Activated naive CD8-positive, alpha-beta T cell treated with anti-CD3 and anti-CD28 coated beads, Interleukin-2, amount 50 U/mL, for 24 hours (primary cell): Measurements from ENCODE around the gene MKLN1.
"Not testable (repeated sequence)": the region's sequence is repeated elsewhere in the genome, so short reads cannot be mapped to it uniquely, and the experiment has no call there.

Experiments used
- ATAC-seq: fragments of 150-1000 bp; cut with Tn5 transposase; one replicate; pipeline ENCODE4 v1.10.0; 2021
- DNase-seq: peaks from one replicate; pipeline ENCODE4 v3.0.0; 2021
- H3K27ac Mint-ChIP-seq: one replicate; pipeline ENCODE4 v1.8.0; 2021; ENCODE audit warnings: mild to moderate bottlenecking, mixed read lengths
- H3K27me3 Mint-ChIP-seq: one replicate; pipeline ENCODE4 v1.8.0; 2021; ENCODE audit warnings: mixed read lengths
- H3K36me3 Mint-ChIP-seq: one replicate; pipeline ENCODE4 v1.8.0; 2021; ENCODE audit warnings: low read depth, mixed read lengths
- H3K4me1 Mint-ChIP-seq: one replicate; pipeline ENCODE4 v1.8.0; 2021; ENCODE audit warnings: mixed read lengths
- H3K4me3 Mint-ChIP-seq: one replicate; pipeline ENCODE4 v1.8.0; 2021; ENCODE audit warnings: mild to moderate bottlenecking, moderate library complexity, mixed read lengths
- H3K9me3 Mint-ChIP-seq: one replicate; pipeline ENCODE4 v1.8.0; 2021; ENCODE audit warnings: mixed read lengths

The MKLN1 gene

DNA sequence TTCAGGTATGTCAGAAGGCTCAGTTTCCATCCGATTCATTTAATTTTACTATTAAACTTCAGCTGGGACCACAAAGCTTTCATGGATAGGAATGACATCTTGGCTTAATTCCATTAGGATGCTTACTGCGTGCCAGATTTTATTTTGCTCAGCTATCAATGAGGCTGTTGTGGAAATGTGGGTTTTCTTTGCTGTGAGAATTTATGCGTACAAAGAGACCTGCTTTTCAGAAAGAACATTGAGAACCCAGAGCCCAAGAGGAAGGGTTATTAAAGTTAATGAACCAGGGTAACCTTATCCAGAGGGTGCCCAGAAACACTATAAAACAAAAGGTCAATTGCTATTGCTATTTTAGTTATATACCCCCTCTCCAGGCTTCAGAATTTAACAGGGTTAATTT, 98.3 kb downstream of the MKLN1 start:
- H3K9me3 Mint-ChIP-seq: no peaks in the 10 kb centered on the region
- ATAC-seq (no peak), DNase-seq (no peak)
- H3K36me3 Mint-ChIP-seq: peaks cover 10% of the 10 kb centered on the region
- H3K4me3 Mint-ChIP-seq: no peak overlapping the region
- H3K27ac Mint-ChIP-seq: no peak overlapping the region
- peaks cover 5% of the 10 kb centered on the region for H3K4me1 Mint-ChIP-seq
- no peaks in the 10 kb centered on the region for H3K27me3 Mint-ChIP-seq

GRCh38 chr7:131430826-131431225, 103.2 kb downstream of the MKLN1 start:
- H3K27me3 Mint-ChIP-seq, H3K9me3 Mint-ChIP-seq, ATAC-seq, H3K4me1 Mint-ChIP-seq, H3K4me3 Mint-ChIP-seq, H3K27ac Mint-ChIP-seq, DNase-seq: not testable (repeated sequence)
- peaks cover 18% of the 10 kb centered on the region for H3K36me3 Mint-ChIP-seq

DNA sequence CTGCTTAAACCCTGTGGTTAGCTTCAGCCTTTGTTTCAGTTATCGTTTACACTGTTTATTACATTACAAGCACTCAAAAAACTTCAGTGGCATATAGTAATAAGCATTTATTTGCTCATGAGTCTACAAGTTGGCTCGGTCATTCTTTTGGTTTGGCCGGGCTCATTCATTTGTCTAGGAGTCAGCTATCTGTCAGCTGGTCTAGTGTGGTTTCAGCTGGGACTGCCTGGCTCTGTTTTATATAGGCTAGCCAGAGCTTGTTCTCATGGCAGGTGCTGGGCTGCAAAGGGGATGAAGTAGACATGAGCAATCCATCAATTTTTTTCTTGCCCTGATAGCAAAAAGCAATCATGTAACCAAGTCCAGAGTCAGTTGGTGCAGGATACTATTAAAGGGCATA, 103.6 kb downstream of the MKLN1 start:
- H3K4me1 Mint-ChIP-seq: peaks cover 3% of the 10 kb centered on the region
- peaks cover 18% of the 10 kb centered on the region for H3K36me3 Mint-ChIP-seq
- ATAC-seq (no peak), DNase-seq (no peak)
- H3K27ac Mint-ChIP-seq: no peak overlapping the region
- no peaks in the 10 kb centered on the region for H3K9me3 Mint-ChIP-seq
- H3K27me3 Mint-ChIP-seq: no peaks in the 10 kb centered on the region
- no peak overlapping the region for H3K4me3 Mint-ChIP-seq

DNA sequence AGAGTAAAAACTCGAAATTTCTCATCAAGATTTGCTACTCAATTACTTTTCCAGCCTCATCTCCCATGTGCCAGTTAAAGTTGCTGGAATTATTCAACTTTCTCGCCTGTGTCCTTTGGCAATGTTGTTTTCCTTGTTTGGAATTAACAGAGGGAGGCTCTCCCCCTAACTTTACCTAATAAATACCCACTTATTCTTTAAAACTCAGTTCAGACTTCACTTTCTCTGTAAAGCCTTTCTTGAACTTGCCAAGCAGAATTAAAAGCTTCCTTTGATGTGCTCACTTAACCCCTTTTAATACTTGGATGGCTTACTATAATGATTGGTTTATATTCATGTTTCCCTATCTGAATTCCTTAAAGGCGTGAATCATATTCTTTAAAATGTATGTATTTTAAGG, 104.1 kb downstream of the MKLN1 start:
- H3K4me1 Mint-ChIP-seq: peaks cover 3% of the 10 kb centered on the region
- ATAC-seq (no peak), DNase-seq (no peak)
- H3K9me3 Mint-ChIP-seq: no peaks in the 10 kb centered on the region
- no peak overlapping the region for H3K4me3 Mint-ChIP-seq
- peaks cover 18% of the 10 kb centered on the region for H3K36me3 Mint-ChIP-seq
- H3K27me3 Mint-ChIP-seq: no peaks in the 10 kb centered on the region
- no peak overlapping the region for H3K27ac Mint-ChIP-seq

GRCh38 chr7:131436384-131436783, 108.7 kb downstream of the MKLN1 start:
- Mint-ChIP-seq H3K36me3 (peaks cover 32% of the 10 kb centered on the region), H3K27ac (no peak overlapping the region), H3K27me3 (no peaks in the 10 kb centered on the region), H3K4me3 (no peak overlapping the region), H3K9me3 (no peaks in the 10 kb centered on the region), H3K4me1 (peaks cover 3% of the 10 kb centered on the region)
- no peak for ATAC-seq
- no peak for DNase-seq

DNA sequence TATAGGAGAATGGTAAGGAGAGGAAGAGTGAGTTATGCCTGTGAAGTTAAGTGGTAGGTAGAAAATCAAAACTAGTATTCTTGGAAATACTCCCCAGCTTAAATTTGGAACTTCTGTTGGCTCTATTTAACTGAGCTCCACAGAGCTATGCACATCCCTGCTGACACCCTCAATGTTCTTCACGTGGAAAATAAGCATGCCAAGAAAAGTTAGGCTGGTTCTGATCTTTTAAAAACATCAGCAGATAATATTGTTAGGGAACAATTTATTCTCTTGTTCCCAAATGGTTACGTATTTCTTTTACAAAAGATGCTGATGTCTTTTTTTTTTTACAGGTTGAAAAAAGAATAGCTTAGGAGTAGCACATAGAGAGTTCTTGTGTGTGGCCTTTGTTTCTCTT, 111.3 kb downstream of the MKLN1 start:
- ATAC-seq (no peak), DNase-seq (no peak)
- Mint-ChIP-seq H3K4me3 (no peak overlapping the region), H3K4me1 (peaks cover 3% of the 10 kb centered on the region), H3K27ac (no peak overlapping the region), H3K27me3 (no peaks in the 10 kb centered on the region), H3K36me3 (peaks cover 36% of the 10 kb centered on the region), H3K9me3 (no peaks in the 10 kb centered on the region)

DNA sequence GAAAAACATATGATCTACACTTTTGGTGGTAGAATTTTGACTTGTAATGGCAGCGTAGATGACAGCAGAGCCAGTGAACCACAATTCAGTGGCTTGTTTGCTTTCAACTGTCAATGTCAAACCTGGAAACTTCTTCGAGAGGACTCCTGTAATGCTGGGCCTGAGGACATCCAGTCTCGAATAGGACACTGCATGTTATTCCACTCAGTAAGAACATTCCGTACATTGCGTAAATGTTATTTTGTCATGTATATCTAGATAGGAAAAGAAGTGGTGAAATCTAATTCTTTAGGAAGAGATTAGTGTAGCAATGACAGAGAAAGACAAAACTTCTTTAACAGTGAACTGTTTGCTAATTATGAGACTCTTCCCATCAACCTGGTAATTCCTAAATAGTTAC, 115.8 kb downstream of the MKLN1 start:
- ATAC-seq: no peak
- no peaks in the 10 kb centered on the region for H3K9me3 Mint-ChIP-seq
- H3K36me3 Mint-ChIP-seq: peaks cover 25% of the 10 kb centered on the region
- H3K4me3 Mint-ChIP-seq: no peak overlapping the region
- H3K27ac Mint-ChIP-seq: no peak overlapping the region
- DNase-seq: no peak
- no peaks in the 10 kb centered on the region for H3K4me1 Mint-ChIP-seq
- no peaks in the 10 kb centered on the region for H3K27me3 Mint-ChIP-seq

- Mint-ChIP-seq H3K27ac (no peak overlapping the region), H3K4me1 (no peaks in the 10 kb centered on the region), H3K9me3 (no peaks in the 10 kb centered on the region), H3K27me3 (no peaks in the 10 kb centered on the region), H3K36me3 (peaks cover 20% of the 10 kb centered on the region), H3K4me3 (no peak overlapping the region)
- DNase-seq (no peak), ATAC-seq (no peak)
Observed at GRCh38 chr7:131444683-131445082, 117.0 kb downstream of the MKLN1 start.

DNA sequence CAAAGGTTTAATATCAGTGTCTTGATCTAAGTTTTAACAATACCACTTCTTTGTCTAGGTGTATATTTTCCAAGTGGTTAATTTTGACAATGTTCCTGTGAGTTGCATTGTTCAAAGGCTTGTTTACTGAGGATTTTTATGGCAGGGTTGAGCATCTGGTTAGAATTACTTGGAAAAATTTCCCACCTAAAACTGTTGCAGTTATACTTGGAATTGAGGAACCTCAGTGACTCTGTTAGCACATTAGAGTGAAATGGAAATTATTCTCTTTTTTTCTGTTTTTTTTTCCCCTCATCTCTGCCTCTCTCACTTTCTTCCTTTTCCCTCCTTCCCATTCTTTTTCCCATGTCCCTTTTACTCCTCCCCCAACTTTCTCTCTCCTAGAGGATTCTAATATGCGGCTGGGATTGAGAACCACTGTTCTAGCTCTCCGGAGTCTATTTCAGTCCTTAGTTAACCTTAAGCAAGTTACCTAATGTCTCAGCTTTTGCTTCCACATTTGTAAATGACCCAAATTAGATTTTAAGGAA, 121.8 kb downstream of the MKLN1 start:
- peaks cover 14% of the 10 kb centered on the region for H3K36me3 Mint-ChIP-seq
- no peak for ATAC-seq
- H3K9me3 Mint-ChIP-seq: no peaks in the 10 kb centered on the region
- no peaks in the 10 kb centered on the region for H3K27me3 Mint-ChIP-seq
- no peak overlapping the region for H3K27ac Mint-ChIP-seq
- H3K4me1 Mint-ChIP-seq: no peaks in the 10 kb centered on the region
- H3K4me3 Mint-ChIP-seq: no peak overlapping the region
- DNase-seq: no peak

DNA sequence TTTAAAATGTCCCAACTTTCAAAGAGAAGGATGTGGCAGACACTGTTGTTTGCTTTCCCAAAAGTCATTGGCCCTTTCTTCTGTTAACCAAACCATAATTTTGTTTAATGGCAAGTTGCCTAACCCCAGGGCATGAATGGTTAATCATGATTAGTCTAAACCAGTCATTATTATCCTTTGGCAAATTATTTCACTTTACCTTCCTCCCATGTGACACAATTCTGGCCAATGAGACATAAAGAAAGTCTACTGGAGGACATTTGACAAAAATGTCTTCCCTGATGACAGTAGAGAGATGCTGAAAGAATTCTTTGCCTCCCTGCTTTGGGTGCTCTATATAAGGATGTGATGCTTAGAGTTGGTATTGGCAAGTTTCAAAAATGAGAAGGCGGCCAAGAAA, 126.8 kb downstream of the MKLN1 start:
- Mint-ChIP-seq H3K27me3 (no peaks in the 10 kb centered on the region), H3K4me1 (no peaks in the 10 kb centered on the region), H3K9me3 (no peaks in the 10 kb centered on the region), H3K27ac (no peak overlapping the region), H3K4me3 (no peak overlapping the region), H3K36me3 (peaks cover 19% of the 10 kb centered on the region)
- DNase-seq: no peak
- ATAC-seq: no peak

- DNase-seq (no peak), ATAC-seq (no peak)
- Mint-ChIP-seq H3K27me3 (no peaks in the 10 kb centered on the region), H3K4me1 (no peaks in the 10 kb centered on the region), H3K9me3 (no peaks in the 10 kb centered on the region), H3K4me3 (no peak overlapping the region), H3K27ac (no peak overlapping the region), H3K36me3 (peaks cover 18% of the 10 kb centered on the region)
Observed at GRCh38 chr7:131455001-131455400, 127.3 kb downstream of the MKLN1 start.

GRCh38 chr7:131455546-131455945, 127.9 kb downstream of the MKLN1 start:
- no peaks in the 10 kb centered on the region for H3K4me1 Mint-ChIP-seq
- no peak overlapping the region for H3K27ac Mint-ChIP-seq
- DNase-seq: no peak
- H3K27me3 Mint-ChIP-seq: no peaks in the 10 kb centered on the region
- ATAC-seq: no peak
- peaks cover 20% of the 10 kb centered on the region for H3K36me3 Mint-ChIP-seq
- no peak overlapping the region for H3K4me3 Mint-ChIP-seq
- H3K9me3 Mint-ChIP-seq: no peaks in the 10 kb centered on the region

GRCh38 chr7:131456338-131456737, 128.7 kb downstream of the MKLN1 start:
- Mint-ChIP-seq H3K36me3 (peaks cover 23% of the 10 kb centered on the region), H3K27ac (no peak overlapping the region), H3K27me3 (no peaks in the 10 kb centered on the region), H3K9me3 (no peaks in the 10 kb centered on the region), H3K4me1 (no peaks in the 10 kb centered on the region), H3K4me3 (no peak overlapping the region)
- DNase-seq (no peak), ATAC-seq (no peak)

GRCh38 chr7:131459256-131459655, 131.6 kb downstream of the MKLN1 start:
- Mint-ChIP-seq H3K27ac (no peak overlapping the region), H3K27me3 (no peaks in the 10 kb centered on the region), H3K36me3 (peaks cover 26% of the 10 kb centered on the region), H3K4me1 (no peaks in the 10 kb centered on the region), H3K9me3 (no peaks in the 10 kb centered on the region), H3K4me3 (no peak overlapping the region)
- DNase-seq (no peak), ATAC-seq (no peak)

DNA sequence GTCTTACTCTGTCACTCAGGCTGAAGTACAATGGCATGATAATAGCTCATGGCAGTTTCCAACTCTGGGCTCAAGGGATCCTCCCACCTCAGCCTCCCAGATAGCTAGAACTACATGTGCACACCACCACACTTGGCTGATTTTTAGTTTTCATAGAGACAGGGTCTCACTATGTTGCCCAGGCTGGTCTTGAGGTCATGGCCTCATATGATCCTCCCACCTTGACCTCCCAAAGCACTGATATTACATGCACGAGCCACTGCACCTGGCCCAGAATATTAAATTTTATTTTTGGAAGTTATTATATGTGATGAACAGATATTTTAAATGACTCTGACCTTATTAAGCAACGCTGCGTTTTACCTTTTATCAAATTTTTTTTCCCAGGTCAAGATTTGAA, 134.4 kb downstream of the MKLN1 start:
- no peak for ATAC-seq
- no peak overlapping the region for H3K4me3 Mint-ChIP-seq
- no peak for DNase-seq
- no peaks in the 10 kb centered on the region for H3K4me1 Mint-ChIP-seq
- H3K27ac Mint-ChIP-seq: no peak overlapping the region
- H3K36me3 Mint-ChIP-seq: peaks cover 33% of the 10 kb centered on the region
- H3K27me3 Mint-ChIP-seq: no peaks in the 10 kb centered on the region
- no peaks in the 10 kb centered on the region for H3K9me3 Mint-ChIP-seq

DNA sequence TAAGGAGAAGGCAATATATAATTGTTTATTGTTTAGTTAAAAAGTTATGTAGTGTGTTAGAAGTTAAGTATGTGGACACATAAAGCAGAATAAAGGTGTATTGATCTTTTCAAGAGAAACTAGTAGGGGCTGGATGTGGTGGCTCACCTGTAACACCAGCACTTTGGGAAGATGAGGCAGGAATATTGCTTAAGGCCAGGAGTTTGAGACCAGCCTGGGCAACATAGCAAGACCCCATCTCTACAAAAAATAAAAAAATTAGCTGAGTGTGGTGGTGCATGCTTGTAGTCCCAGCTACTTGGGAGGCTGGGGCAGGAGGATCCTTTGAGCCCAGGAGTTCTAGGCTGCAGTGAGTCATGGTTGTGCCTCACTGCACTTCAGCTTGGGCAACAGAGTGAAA, 135.0 kb downstream of the MKLN1 start:
- peaks cover 36% of the 10 kb centered on the region for H3K36me3 Mint-ChIP-seq
- not testable (repeated sequence) for H3K27ac Mint-ChIP-seq

More for the DNA sequence above, 135.0 kb downstream of the MKLN1 start:
- not testable (repeated sequence) for H3K4me1 Mint-ChIP-seq, H3K9me3 Mint-ChIP-seq, DNase-seq, ATAC-seq, H3K4me3 Mint-ChIP-seq, H3K27me3 Mint-ChIP-seq
